ENCODE measurements around the gene LYPD3. TPM values are rescaled to one million over a fixed set of nuclear protein-coding genes. Genes with fewer than 3 reads are reported as not detected.
A peak's percentile ranks its signal among the peaks of the same experiment; 100 is the strongest.
"Not testable (repeated sequence)": the region's sequence is repeated elsewhere in the genome, so short reads cannot be mapped to it uniquely, and the experiment has no call there.

Gene LYPD3
- total RNA-seq, 2 experiments from 2014 or later, result 5.2 to 5.3 TPM

GRCh38 chr19:43460362-43461016 is 4.9 kb downstream of the LYPD3 start:
- H3K4me3 Mint-ChIP-seq, result no peak overlapping the region
- H3K27me3 Mint-ChIP-seq, result no peaks in the 10 kb centered on the region
- peaks cover 24% of the 10 kb centered on the region for H3K4me1 Mint-ChIP-seq
- peaks cover 10% of the 10 kb centered on the region for H3K36me3 Mint-ChIP-seq
- no peak for DNase-seq
- H3K9me3 Mint-ChIP-seq, result no peaks in the 10 kb centered on the region
- H3K27ac Mint-ChIP-seq, result no peak overlapping the region

GRCh38 chr19:43457809-43458208 is 7.6 kb downstream of the LYPD3 start:
- Mint-ChIP-seq H3K4me1 (peaks cover 18% of the 10 kb centered on the region), H3K27ac (no peak overlapping the region), H3K9me3 (no peaks in the 10 kb centered on the region), H3K27me3 (no peaks in the 10 kb centered on the region), H3K4me3 (no peak overlapping the region), H3K36me3 (peaks cover 10% of the 10 kb centered on the region)
- DNase-seq, result no peak

GRCh38 chr19:43455321-43456113 is 9.9 kb downstream of the LYPD3 start:
- H3K4me3 Mint-ChIP-seq, result no peak overlapping the region
- peaks cover 1% of the 10 kb centered on the region for H3K36me3 Mint-ChIP-seq
- DNase-seq, result no peak
- H3K27me3 Mint-ChIP-seq, result no peaks in the 10 kb centered on the region
- no peak overlapping the region for H3K27ac Mint-ChIP-seq
- H3K9me3 Mint-ChIP-seq, result peaks cover 7% of the 10 kb centered on the region
- H3K4me1 Mint-ChIP-seq, result peaks cover 13% of the 10 kb centered on the region

GRCh38 chr19:43454031-43454430 is 11.4 kb downstream of the LYPD3 start:
- H3K4me3 Mint-ChIP-seq, result no peak overlapping the region
- peaks cover 7% of the 10 kb centered on the region for H3K9me3 Mint-ChIP-seq
- no peak for DNase-seq
- H3K27ac Mint-ChIP-seq, result no peak overlapping the region
- H3K27me3 Mint-ChIP-seq, result no peaks in the 10 kb centered on the region
- H3K4me1 Mint-ChIP-seq, result peaks cover 14% of the 10 kb centered on the region
- peaks cover 1% of the 10 kb centered on the region for H3K36me3 Mint-ChIP-seq

- H3K36me3 Mint-ChIP-seq, result peaks cover 1% of the 10 kb centered on the region
- H3K27ac Mint-ChIP-seq, result no peak overlapping the region
These were observed 12.8 kb downstream of the LYPD3 start for GRCh38 chr19:43452582-43452981.

GRCh38 chr19:43450545-43450997 is 14.8 kb downstream of the LYPD3 start:
- Mint-ChIP-seq H3K27ac (no peak overlapping the region), H3K4me3 (no peak overlapping the region), H3K9me3 (peaks cover 7% of the 10 kb centered on the region), H3K36me3 (peaks cover 1% of the 10 kb centered on the region), H3K4me1 (peaks cover 16% of the 10 kb centered on the region), H3K27me3 (no peaks in the 10 kb centered on the region)
- no peak for DNase-seq

More at GRCh38 chr19:43452582-43452981, 12.8 kb downstream of the LYPD3 start:
- H3K4me1 Mint-ChIP-seq, result peaks cover 13% of the 10 kb centered on the region
- no peak overlapping the region for H3K4me3 Mint-ChIP-seq
- peaks cover 7% of the 10 kb centered on the region for H3K9me3 Mint-ChIP-seq
- H3K27me3 Mint-ChIP-seq, result no peaks in the 10 kb centered on the region
- DNase-seq, result no peak

- Mint-ChIP-seq H3K4me1 (peaks cover 23% of the 10 kb centered on the region), H3K9me3 (peaks cover 6% of the 10 kb centered on the region), H3K27ac (no peak overlapping the region), H3K27me3 (no peaks in the 10 kb centered on the region), H3K4me3 (no peak overlapping the region), H3K36me3 (peaks cover 1% of the 10 kb centered on the region)
- no peak for DNase-seq
These were observed 17.8 kb downstream of the LYPD3 start for GRCh38 chr19:43447655-43448054.

GRCh38 chr19:43446746-43447489 is 18.5 kb downstream of the LYPD3 start:
- H3K4me3 Mint-ChIP-seq, result no peak overlapping the region
- peak; percentile 69 for DNase-seq
- no peaks in the 10 kb centered on the region for H3K27me3 Mint-ChIP-seq
- H3K9me3 Mint-ChIP-seq, result peaks cover 1% of the 10 kb centered on the region
- no peak overlapping the region for H3K27ac Mint-ChIP-seq
- peaks cover 19% of the 10 kb centered on the region for H3K4me1 Mint-ChIP-seq
- H3K36me3 Mint-ChIP-seq, result peaks cover 1% of the 10 kb centered on the region

- H3K4me1 Mint-ChIP-seq, result peaks cover 14% of the 10 kb centered on the region
- no peaks in the 10 kb centered on the region for H3K9me3 Mint-ChIP-seq
- no peaks in the 10 kb centered on the region for H3K27me3 Mint-ChIP-seq
- DNase-seq, result no peak
- no peaks in the 10 kb centered on the region for H3K36me3 Mint-ChIP-seq
- no peak overlapping the region for H3K27ac Mint-ChIP-seq
- H3K4me3 Mint-ChIP-seq, result no peak overlapping the region
These were observed 20.0 kb downstream of the LYPD3 start for GRCh38 chr19:43445426-43445825.

GRCh38 chr19:43444531-43445287 is 20.7 kb downstream of the LYPD3 start:
- Mint-ChIP-seq H3K9me3 (no peaks in the 10 kb centered on the region), H3K4me1 (peaks cover 14% of the 10 kb centered on the region), H3K27ac (no peak overlapping the region), H3K27me3 (no peaks in the 10 kb centered on the region), H3K36me3 (no peaks in the 10 kb centered on the region), H3K4me3 (no peak overlapping the region)
- no peak for DNase-seq

GRCh38 chr19:43444091-43444490 is 21.3 kb downstream of the LYPD3 start:
- peaks cover 15% of the 10 kb centered on the region for H3K4me1 Mint-ChIP-seq
- H3K27ac Mint-ChIP-seq, DNase-seq, H3K9me3 Mint-ChIP-seq, H3K4me3 Mint-ChIP-seq, H3K27me3 Mint-ChIP-seq, H3K36me3 Mint-ChIP-seq: not testable (repeated sequence)

- no peak overlapping the region for H3K4me3 Mint-ChIP-seq
- DNase-seq, result no peak
- peaks cover 1% of the 10 kb centered on the region for H3K9me3 Mint-ChIP-seq
- peaks cover 20% of the 10 kb centered on the region for H3K4me1 Mint-ChIP-seq
- H3K36me3 Mint-ChIP-seq, result no peaks in the 10 kb centered on the region
- H3K27ac Mint-ChIP-seq, result no peak overlapping the region
- H3K27me3 Mint-ChIP-seq, result no peaks in the 10 kb centered on the region
These were observed 23.7 kb downstream of the LYPD3 start for GRCh38 chr19:43441716-43442115.

GRCh38 chr19:43439709-43440063 is 25.7 kb downstream of the LYPD3 start:
- no peak overlapping the region for H3K27ac Mint-ChIP-seq
- peaks cover 1% of the 10 kb centered on the region for H3K9me3 Mint-ChIP-seq

GRCh38 chr19:43439032-43439708 is 26.2 kb downstream of the LYPD3 start:
- Mint-ChIP-seq H3K36me3 (no peaks in the 10 kb centered on the region), H3K27me3 (no peaks in the 10 kb centered on the region), H3K4me1 (peaks cover 24% of the 10 kb centered on the region), H3K27ac (peak overlapping the region; percentile 8), H3K4me3 (no peak overlapping the region), H3K9me3 (peaks cover 1% of the 10 kb centered on the region)
- DNase-seq, result no peak

More at GRCh38 chr19:43439709-43440063, 25.7 kb downstream of the LYPD3 start:
- no peaks in the 10 kb centered on the region for H3K36me3 Mint-ChIP-seq
- no peak overlapping the region for H3K4me3 Mint-ChIP-seq
- peaks cover 24% of the 10 kb centered on the region for H3K4me1 Mint-ChIP-seq
- no peak for DNase-seq
- no peaks in the 10 kb centered on the region for H3K27me3 Mint-ChIP-seq

All from activated naive CD8-positive, alpha-beta T cell treated with anti-CD3 and anti-CD28 coated beads for 36 hours (primary cell).